BLaER1 treated with 17β-estradiol and CSF1 and Interleukin-3, amounts not matched to agents 10 nM and 100 nM (cell line): ENCODE measurements around the gene GUCA1A.

Experiments used
- H3K27ac ChIP-seq, 11 experiments: shearing (Covaris generic); formaldehyde crosslinking; 2 replicates each; pipeline ENCODE4 v1.8.1; 2022
- H3K27me3 ChIP-seq, 11 experiments: shearing (Covaris generic); formaldehyde crosslinking; 2 replicates each; pipeline ENCODE4 v1.8.1; 2022
- H3K36me3 ChIP-seq, 11 experiments: shearing (Covaris generic); formaldehyde crosslinking; 2 replicates each; pipeline ENCODE4 v1.8.1; 2022
- H3K4me1 ChIP-seq, 10 experiments: shearing (Covaris generic); formaldehyde crosslinking; 2 replicates each; pipeline ENCODE4 v1.8.1; 2022
- H3K4me2 ChIP-seq, 11 experiments: shearing (Covaris generic); formaldehyde crosslinking; 2 replicates each; pipeline ENCODE4 v1.8.1; 2022
- H3K4me3 ChIP-seq, 10 experiments: shearing (Covaris generic); formaldehyde crosslinking; 2 replicates each; pipeline ENCODE4 v1.8.1; 2022
- H3K9ac ChIP-seq, 11 experiments: shearing (Covaris generic); formaldehyde crosslinking; 2 replicates each; pipeline ENCODE4 v1.8.1; 2022
- H3K9me3 ChIP-seq, 11 experiments: shearing (Covaris generic); formaldehyde crosslinking; replicated peaks in 1 of 11; 2 replicates each; pipeline ENCODE4 v1.8.1; 2022
- H4K20me1 ChIP-seq, 11 experiments: shearing (Covaris generic); formaldehyde crosslinking; 2 replicates each; pipeline ENCODE4 v1.8.1; 2022
- Cebpa-rat ChIP-seq, 11 experiments: shearing (Covaris generic); IDR thresholded peaks; 2 replicates each; pipeline ENCODE4 v1.8.1; 2022

GUCA1A gene

GRCh38 chr6:42221546-42221945 is 48.4 kb downstream of the GUCA1A start:
- TF ChIP-seq Cebpa-rat (IDR thresholded peaks at IDR 0.05): no peak
- Histone ChIP-seq H3K27me3 (no peaks in the 10 kb centered on the region), H3K4me3 (no peak overlapping the region), H3K27ac (no peak overlapping the region), H3K9ac (no peak overlapping the region), H3K36me3 (peaks cover 0 to 5% (median under 1%) of the 10 kb centered on the region in 11 experiments; a peak in 7 of 22 replicates), H3K4me2 (no peak overlapping the region), H3K9me3 (no peaks in the 10 kb centered on the region), H4K20me1 (no peaks in the 10 kb centered on the region), H3K4me1 (peaks cover 3 to 13% (median 6%) of the 10 kb centered on the region in 10 experiments)

- Histone ChIP-seq H3K27ac (no peak overlapping the region), H3K4me1 (peaks cover 0 to 9% (median 1%) of the 10 kb centered on the region in 10 experiments; a peak in 3 of 20 replicates), H3K4me2 (no peak overlapping the region)
Observed at GRCh38 chr6:42222448-42222847, 49.3 kb downstream of the GUCA1A start.

DNA sequence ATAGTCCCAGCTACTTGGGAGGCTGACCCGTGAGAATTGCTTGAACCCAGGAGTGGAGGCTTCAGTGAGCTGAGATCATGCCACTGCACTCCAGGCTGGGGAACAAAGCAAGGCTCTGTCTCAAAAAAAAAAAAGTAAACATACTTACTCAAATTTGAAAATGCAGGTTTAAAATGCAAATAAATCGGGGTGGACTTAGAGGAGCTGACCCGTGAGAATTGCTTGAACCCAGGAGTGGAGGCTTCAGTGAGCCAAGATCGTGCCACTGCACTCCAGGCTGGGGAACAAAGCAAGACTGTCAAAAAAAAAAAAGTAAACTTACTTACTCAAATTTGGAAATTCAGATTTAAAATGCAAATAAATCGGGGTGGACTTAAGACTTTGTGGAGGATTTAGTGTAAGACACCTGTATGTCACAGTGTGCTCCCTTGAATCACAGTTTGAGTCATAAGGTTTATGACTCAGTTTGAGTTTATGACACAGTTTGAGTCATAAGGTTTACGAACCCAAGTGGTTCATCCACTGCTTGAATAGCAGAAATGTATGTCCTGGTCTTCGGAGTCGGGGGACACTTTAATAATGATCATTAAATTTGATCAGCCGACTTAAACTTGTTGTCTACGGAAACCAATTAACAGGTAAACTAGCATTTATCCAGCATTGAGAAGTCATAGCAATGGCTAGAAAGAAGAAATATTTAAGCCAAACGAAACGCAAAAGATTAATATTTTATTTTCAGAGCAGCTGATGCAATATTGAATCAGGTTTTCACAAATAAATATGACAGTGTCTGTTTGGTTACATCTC is 51.3 kb downstream of the GUCA1A start:
- Histone ChIP-seq H3K9ac (no peak overlapping the region), H3K36me3 (peaks cover 13 to 34% (median 29%) of the 10 kb centered on the region in 11 experiments; a peak in 21 of 22 replicates), H3K4me2 (no peak overlapping the region), H3K27ac (no peak overlapping the region), H3K9me3 (no peaks in the 10 kb centered on the region), H3K4me1 (peaks cover 0 to 9% (median 0%) of the 10 kb centered on the region in 10 experiments; a peak in 3 of 20 replicates), H4K20me1 (no peaks in the 10 kb centered on the region), H3K27me3 (no peaks in the 10 kb centered on the region), H3K4me3 (no peak overlapping the region)
- TF ChIP-seq Cebpa-rat (IDR thresholded peaks at IDR 0.05): no peak

More at GRCh38 chr6:42222448-42222847, 49.3 kb downstream of the GUCA1A start:
- H4K20me1 ChIP-seq: no peaks in the 10 kb centered on the region
- no peak for TF ChIP-seq Cebpa-rat (IDR thresholded peaks at IDR 0.05)
- no peaks in the 10 kb centered on the region for H3K27me3 ChIP-seq
- peaks cover 0 to 14% (median 9%) of the 10 kb centered on the region in 11 experiments; a peak in 16 of 22 replicates for H3K36me3 ChIP-seq
- no peak overlapping the region for H3K4me3 ChIP-seq
- no peak overlapping the region for H3K9ac ChIP-seq
- no peaks in the 10 kb centered on the region for H3K9me3 ChIP-seq

DNA sequence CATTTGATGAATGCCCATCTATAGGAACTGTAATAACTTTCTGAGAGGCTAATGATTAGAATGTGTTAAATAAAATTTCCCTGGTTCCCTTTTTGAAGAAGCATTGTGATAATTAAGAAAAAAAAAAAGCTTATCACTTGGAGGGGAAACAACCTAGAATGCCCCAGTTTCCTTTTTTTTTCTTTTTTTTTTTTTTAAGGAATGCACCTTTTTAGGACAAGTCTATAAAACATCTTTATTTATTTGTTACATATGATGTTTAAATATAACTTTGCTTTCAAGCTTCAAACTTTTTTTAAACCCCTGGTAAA is 51.8 kb downstream of the GUCA1A start:
- no peak overlapping the region for H3K4me3 ChIP-seq
- H4K20me1 ChIP-seq: no peaks in the 10 kb centered on the region
- H3K9me3 ChIP-seq: no peaks in the 10 kb centered on the region
- no peak overlapping the region for H3K9ac ChIP-seq
- H3K27ac ChIP-seq: no peak overlapping the region
- H3K36me3 ChIP-seq: peaks cover 16 to 39% (median 32%) of the 10 kb centered on the region in 11 experiments; a peak in 21 of 22 replicates
- H3K4me1 ChIP-seq: peaks cover 0 to 9% (median 0%) of the 10 kb centered on the region in 10 experiments; a peak in 3 of 20 replicates
- no peaks in the 10 kb centered on the region for H3K27me3 ChIP-seq
- no peak for TF ChIP-seq Cebpa-rat (IDR thresholded peaks at IDR 0.05)
- H3K4me2 ChIP-seq: no peak overlapping the region

DNA sequence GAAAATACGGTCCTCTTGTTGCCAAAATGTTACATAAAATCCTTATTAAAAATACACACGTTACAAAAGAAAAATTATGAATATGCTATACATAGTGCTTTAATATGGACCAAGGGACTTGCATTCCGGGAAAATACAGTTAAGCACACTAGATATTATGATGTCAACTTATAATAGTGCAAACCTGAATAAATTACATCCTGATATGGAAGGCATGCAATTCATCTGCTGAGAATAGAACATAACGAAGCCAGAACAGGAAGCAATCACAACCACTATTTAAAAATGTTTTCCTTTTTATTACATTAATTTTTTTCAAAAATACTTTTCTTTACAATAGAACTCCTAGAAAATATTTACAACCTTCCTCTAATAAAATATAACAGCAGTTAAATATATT is 52.3 kb downstream of the GUCA1A start:
- Histone ChIP-seq H4K20me1 (no peaks in the 10 kb centered on the region), H3K9me3 (no peaks in the 10 kb centered on the region), H3K4me3 (no peak overlapping the region), H3K36me3 (peaks cover 16 to 42% (median 32%) of the 10 kb centered on the region in 11 experiments; a peak in 21 of 22 replicates), H3K4me2 (no peak overlapping the region), H3K9ac (no peak overlapping the region), H3K27ac (no peak overlapping the region), H3K27me3 (no peaks in the 10 kb centered on the region), H3K4me1 (peaks cover 0 to 9% (median 0%) of the 10 kb centered on the region in 10 experiments; a peak in 3 of 20 replicates)
- no peak for TF ChIP-seq Cebpa-rat (IDR thresholded peaks at IDR 0.05)

DNA sequence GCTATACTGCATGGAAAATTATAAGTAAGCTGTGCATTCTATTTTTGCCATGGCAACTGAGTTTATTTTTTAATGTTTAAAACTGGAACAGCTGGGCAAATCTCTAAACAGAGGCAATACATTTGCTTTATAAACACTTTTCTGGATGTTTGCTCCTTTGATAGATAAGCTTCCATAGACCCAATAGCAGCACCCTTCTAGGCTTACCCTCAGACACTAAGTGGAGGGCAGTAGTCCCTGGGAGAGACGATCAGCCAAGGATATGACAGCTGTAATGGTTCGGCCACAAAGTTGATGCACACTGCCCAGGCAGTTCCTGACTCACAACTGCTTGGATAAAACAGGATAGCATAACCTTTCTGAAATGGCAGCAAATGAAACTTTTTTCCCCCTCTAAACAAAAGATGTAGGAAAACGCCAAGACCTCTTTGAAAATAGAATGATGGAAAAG is 53.0 kb downstream of the GUCA1A start:
- Histone ChIP-seq H3K27me3 (no peaks in the 10 kb centered on the region), H3K4me2 (no peak overlapping the region), H3K9me3 (no peaks in the 10 kb centered on the region), H3K4me3 (no peak overlapping the region), H3K4me1 (peaks cover 0 to 9% (median 0%) of the 10 kb centered on the region in 10 experiments; a peak in 3 of 20 replicates), H3K36me3 (peaks cover 20 to 50% (median 39%) of the 10 kb centered on the region in 11 experiments), H4K20me1 (no peaks in the 10 kb centered on the region), H3K9ac (no peak overlapping the region), H3K27ac (no peak overlapping the region)
- TF ChIP-seq Cebpa-rat (IDR thresholded peaks at IDR 0.05): no peak

DNA sequence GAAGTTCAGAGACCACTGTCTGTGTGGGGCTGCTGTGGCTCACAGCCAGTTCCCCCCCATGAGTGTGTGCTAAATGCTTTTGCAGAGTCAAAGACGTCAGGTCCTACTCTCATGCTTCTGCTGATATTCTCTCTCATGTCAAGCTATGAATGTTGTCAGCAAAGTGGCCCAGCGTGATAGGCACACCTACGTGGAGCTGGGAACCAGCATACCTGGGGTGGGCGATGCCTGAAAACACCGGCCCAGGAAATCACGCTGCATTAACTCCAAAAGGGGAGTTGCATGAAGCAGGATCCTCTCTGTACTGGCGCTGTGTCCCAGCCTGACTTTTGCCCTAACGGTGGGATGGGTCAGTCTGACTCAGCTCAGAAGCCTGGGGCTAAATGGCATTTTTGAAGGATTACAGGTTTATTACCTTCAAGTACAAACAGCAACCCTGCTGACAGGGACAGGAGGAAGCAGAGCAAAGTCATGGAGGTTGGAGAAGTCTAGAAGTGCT is 53.5 kb downstream of the GUCA1A start:
- H3K27me3 ChIP-seq: no peaks in the 10 kb centered on the region
- H4K20me1 ChIP-seq: no peaks in the 10 kb centered on the region
- no peak for TF ChIP-seq Cebpa-rat (IDR thresholded peaks at IDR 0.05)
- no peak overlapping the region for H3K9ac ChIP-seq
- H3K4me3 ChIP-seq: no peak overlapping the region
- no peak overlapping the region for H3K27ac ChIP-seq
- peaks cover 0 to 9% (median 0%) of the 10 kb centered on the region in 10 experiments; a peak in 3 of 20 replicates for H3K4me1 ChIP-seq
- peaks cover 21 to 55% (median 44%) of the 10 kb centered on the region in 11 experiments for H3K36me3 ChIP-seq
- no peak overlapping the region for H3K4me2 ChIP-seq
- H3K9me3 ChIP-seq: no peaks in the 10 kb centered on the region

DNA sequence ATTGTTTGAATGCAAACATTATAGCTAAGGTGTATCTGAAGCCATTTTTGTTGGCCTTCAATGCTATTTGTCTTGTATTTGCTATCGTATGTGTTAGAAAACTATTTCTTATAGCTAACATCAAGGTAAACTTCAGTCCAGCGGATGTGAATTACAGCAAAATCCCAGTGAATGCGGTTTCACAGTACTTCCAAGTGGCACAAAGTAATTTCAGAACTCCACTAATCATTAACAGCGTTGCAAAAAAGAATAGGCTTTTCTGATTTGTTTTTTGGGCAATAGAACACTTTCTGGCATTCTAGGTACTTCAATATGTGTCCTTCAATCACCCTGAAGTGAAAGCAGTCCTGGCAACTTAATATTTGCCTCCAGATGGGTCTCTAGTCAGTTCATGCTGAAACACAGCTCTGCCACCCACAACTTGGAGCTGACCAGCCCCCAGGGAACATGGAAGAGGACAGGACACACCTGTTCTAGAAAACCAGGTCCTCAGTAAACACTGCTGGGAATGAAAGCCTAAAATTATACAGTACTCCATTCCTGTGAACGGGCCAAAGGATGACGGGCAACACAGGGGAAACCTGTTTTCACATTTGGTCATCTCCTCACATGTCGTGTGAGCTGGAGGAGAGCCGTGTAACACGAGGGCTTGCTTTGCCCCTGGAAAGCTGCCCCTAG is 54.1 kb downstream of the GUCA1A start:
- no peak overlapping the region for H3K9ac ChIP-seq
- peaks cover 0 to 9% (median 0%) of the 10 kb centered on the region in 10 experiments; a peak in 3 of 20 replicates for H3K4me1 ChIP-seq
- H3K27ac ChIP-seq: no peak overlapping the region

GRCh38 chr6:42228305-42228704 is 55.1 kb downstream of the GUCA1A start:
- Histone ChIP-seq H3K4me1 (peaks cover 0 to 9% (median 0%) of the 10 kb centered on the region in 10 experiments; a peak in 3 of 20 replicates), H3K27me3 (no peaks in the 10 kb centered on the region), H3K36me3 (peaks cover 28 to 71% (median 59%) of the 10 kb centered on the region in 11 experiments), H3K27ac (no peak overlapping the region), H3K4me3 (no peak overlapping the region), H3K9me3 (no peaks in the 10 kb centered on the region), H3K9ac (peak overlapping the region in 1 of 11 experiments; percentile 10; a peak in 1 of 22 replicates), H4K20me1 (no peaks in the 10 kb centered on the region), H3K4me2 (no peak overlapping the region)
- no peak for TF ChIP-seq Cebpa-rat (IDR thresholded peaks at IDR 0.05)

More for the DNA sequence above, 54.1 kb downstream of the GUCA1A start:
- no peak for TF ChIP-seq Cebpa-rat (IDR thresholded peaks at IDR 0.05)
- H3K4me2 ChIP-seq: no peak overlapping the region
- H3K36me3 ChIP-seq: peaks cover 24 to 61% (median 50%) of the 10 kb centered on the region in 11 experiments
- H3K27me3 ChIP-seq: no peaks in the 10 kb centered on the region
- no peak overlapping the region for H3K4me3 ChIP-seq
- H3K9me3 ChIP-seq: no peaks in the 10 kb centered on the region
- H4K20me1 ChIP-seq: no peaks in the 10 kb centered on the region
